Mesodermal cell (in vitro differentiated cells): ENCODE data around the gene RAPGEF1.
"Not testable (repeated sequence)": the region's sequence is repeated elsewhere in the genome, so short reads cannot be mapped to it uniquely, and the experiment has no call there.

Experiments used
- H3K27ac ChIP-seq: 2 replicates; pipeline ENCODE4 v1.7.0; 2013; ENCODE audit warnings: mild to moderate bottlenecking, low read depth, low read length, moderate library complexity; ENCODE audit not compliant: severe bottlenecking
- H3K36me3 ChIP-seq: 2 replicates; pipeline ENCODE4 v1.7.1; 2013; ENCODE audit warnings: mild to moderate bottlenecking, low read length, moderate library complexity; ENCODE audit not compliant: control insufficient read depth, insufficient read depth
- H3K4me1 ChIP-seq: one replicate; pipeline ENCODE4 v1.7.1; 2013; ENCODE audit warnings: mild to moderate bottlenecking, low read length; ENCODE audit not compliant: insufficient read depth, control insufficient read depth, poor library complexity, severe bottlenecking
- H3K4me3 ChIP-seq: 2 replicates; pipeline ENCODE4 v1.7.0; 2013; ENCODE audit warnings: low read length, control low read depth, mild to moderate bottlenecking; ENCODE audit not compliant: insufficient read depth, poor library complexity, severe bottlenecking; ENCODE audit errors: extremely low read depth
- H3K9me3 ChIP-seq: 2 replicates; pipeline ENCODE4 v1.7.1; 2013; ENCODE audit warnings: mild to moderate bottlenecking, low read length, moderate library complexity; ENCODE audit not compliant: control insufficient read depth
- WGBS, 2 experiments: methylation state at CpG; one replicate each; pipeline ENCODE4 v1.1.5; 2013; ENCODE audit warnings: missing lambda C conversion rate in 2 of 2; ENCODE audit not compliant: insufficient coverage in 2 of 2; 5-methylcytosine and 5-hydroxymethylcytosine counted together

Gene RAPGEF1

GRCh38 chr9:131554087-131554842 is 185.6 kb downstream of the RAPGEF1 start:
- Histone ChIP-seq H3K9me3 (peaks cover 4% of the 10 kb centered on the region), H3K27ac (no peak overlapping the region), H3K4me1 (peaks cover 3% of the 10 kb centered on the region), H3K4me3 (no peak overlapping the region), H3K36me3 (no peaks in the 10 kb centered on the region)
- 59 to 65% methylated on average over 24 to 33 of the region's 60 CpGs for WGBS, 2 experiments

GRCh38 chr9:131552030-131552429 is 187.8 kb downstream of the RAPGEF1 start:
- H3K27ac ChIP-seq: no peak overlapping the region
- WGBS, 2 experiments: 87 to 100% methylated on average over 3 to 6 of the region's 6 CpGs
- H3K9me3 ChIP-seq: peaks cover 4% of the 10 kb centered on the region
- H3K36me3 ChIP-seq: no peaks in the 10 kb centered on the region
- H3K4me3 ChIP-seq: no peak overlapping the region
- peaks cover 3% of the 10 kb centered on the region for H3K4me1 ChIP-seq

DNA sequence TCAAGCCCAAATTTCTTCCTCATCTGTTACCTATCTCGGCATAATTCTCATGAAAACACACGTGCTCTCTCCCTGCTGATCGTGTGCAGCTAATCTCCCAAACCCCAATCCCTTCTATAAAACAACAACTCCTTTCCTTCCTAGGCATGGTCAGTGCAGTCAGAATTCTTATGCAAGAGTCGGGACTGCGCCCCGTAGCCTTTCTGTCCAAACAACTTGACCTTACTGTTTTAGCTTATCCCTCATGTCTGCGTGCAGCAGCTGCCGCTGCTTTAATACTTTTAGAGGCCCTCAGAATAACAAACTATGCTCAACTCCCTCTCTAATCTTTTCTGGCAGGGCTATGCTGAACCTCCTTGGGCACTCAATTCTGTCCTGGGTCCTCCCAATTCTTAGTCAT is 189.4 kb downstream of the RAPGEF1 start:
- WGBS, 2 experiments: 90 to 93% methylated on average over 8 of the region's 8 CpGs
- H3K9me3 ChIP-seq: not testable (repeated sequence)

DNA sequence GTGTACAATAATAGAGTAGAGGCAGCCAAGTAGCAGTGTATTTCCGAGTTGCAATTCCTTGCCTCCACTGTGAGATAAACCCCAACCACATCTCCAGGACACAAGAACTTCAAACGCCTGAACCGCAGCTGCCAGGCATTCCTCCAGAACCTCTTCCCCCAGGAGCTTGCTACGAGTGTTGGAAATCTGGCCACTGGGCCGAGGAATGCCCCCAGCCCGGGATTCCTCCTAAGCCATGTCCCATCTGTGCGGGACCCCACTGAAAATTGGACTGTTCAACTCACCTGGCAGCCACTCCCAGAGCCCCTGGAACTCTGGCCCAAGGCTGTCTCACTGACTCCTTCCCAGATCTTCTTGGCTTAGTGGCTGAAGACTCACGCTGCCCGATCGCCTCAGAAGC is 190.7 kb downstream of the RAPGEF1 start:
- H3K9me3 ChIP-seq, H3K4me1 ChIP-seq, H3K27ac ChIP-seq, H3K36me3 ChIP-seq, H3K4me3 ChIP-seq: not testable (repeated sequence)
- WGBS, 2 experiments: 90 to 91% methylated on average over 7 to 10 of the region's 10 CpGs

More for the DNA sequence above, 189.4 kb downstream of the RAPGEF1 start:
- H3K27ac ChIP-seq, H3K36me3 ChIP-seq, H3K4me1 ChIP-seq, H3K4me3 ChIP-seq: not testable (repeated sequence)

DNA sequence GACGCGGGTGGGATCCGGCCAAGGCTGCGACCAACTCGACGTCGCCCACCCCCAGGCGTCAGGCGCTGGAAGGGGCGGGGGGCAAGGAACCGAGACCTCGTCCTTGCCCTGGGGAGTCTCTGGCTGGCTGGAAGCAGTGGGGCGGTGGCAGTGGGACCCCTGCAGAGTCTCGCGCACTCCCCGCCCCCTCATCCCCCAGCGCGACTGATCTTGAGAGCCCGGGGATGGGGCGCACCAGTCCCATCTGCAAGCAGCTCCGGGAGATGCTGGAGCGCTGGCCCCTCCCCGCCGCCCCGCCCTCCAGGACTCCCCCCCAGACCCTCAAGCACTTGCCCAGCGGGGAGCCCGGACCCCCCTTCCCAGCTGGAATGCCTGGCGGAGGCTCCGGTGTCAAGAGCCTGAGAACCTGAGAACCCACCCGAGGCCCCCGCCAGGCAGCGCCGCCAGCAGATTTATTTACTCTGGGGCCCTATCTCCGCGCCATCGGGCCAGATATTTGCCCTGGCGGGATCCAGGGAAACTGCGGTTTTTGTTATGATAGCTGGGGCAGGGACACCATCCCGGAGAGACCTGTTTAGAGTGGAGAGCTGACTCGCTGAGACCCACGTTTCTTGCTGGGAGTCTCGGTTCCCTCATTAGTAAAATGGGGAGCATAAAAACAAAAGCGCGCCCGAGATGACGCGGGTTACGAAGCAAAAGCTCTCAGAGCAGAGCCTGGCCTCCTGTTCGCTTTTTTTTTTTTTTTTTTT is 193.4 kb downstream of the RAPGEF1 start:
- Histone ChIP-seq H3K4me1 (no peaks in the 10 kb centered on the region), H3K9me3 (peaks cover 18% of the 10 kb centered on the region), H3K27ac (no peak overlapping the region), H3K4me3 (no peak overlapping the region), H3K36me3 (no peaks in the 10 kb centered on the region)
- WGBS, 2 experiments: 48 to 59% methylated on average over 35 to 38 of the region's 49 CpGs

DNA sequence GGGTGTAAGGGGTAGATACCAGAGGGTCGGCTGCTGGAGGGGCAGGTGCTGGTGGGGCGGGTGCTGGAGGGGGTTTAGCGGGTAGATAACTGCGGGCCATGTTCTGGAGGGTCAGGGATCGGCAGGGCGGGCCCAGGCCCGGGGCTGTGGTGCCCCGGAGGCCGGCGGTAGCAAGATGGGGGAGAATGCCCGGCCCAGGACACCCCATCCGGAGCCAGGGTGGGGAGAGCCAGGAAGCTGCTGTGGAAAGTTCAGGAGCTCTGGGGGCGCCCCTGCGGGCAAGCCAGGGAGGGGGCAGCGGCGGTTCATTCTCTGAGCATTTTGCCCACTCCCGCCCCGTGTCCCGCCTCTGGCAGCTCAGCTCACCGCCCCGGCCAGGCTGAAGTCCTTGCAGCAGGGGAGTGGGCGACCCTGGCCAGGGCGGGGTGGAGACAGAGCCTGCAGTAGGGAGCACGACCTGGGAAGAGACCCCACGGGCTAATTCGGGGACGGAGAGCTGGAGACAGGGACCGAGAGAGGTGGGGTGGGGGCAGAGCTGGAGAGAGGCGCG is 194.0 kb downstream of the RAPGEF1 start:
- 61 to 62% methylated on average over 10 to 26 of the region's 30 CpGs for WGBS, 2 experiments
- Histone ChIP-seq H3K36me3 (no peaks in the 10 kb centered on the region), H3K4me3 (no peak overlapping the region), H3K9me3 (peaks cover 18% of the 10 kb centered on the region), H3K4me1 (no peaks in the 10 kb centered on the region), H3K27ac (no peak overlapping the region)

DNA sequence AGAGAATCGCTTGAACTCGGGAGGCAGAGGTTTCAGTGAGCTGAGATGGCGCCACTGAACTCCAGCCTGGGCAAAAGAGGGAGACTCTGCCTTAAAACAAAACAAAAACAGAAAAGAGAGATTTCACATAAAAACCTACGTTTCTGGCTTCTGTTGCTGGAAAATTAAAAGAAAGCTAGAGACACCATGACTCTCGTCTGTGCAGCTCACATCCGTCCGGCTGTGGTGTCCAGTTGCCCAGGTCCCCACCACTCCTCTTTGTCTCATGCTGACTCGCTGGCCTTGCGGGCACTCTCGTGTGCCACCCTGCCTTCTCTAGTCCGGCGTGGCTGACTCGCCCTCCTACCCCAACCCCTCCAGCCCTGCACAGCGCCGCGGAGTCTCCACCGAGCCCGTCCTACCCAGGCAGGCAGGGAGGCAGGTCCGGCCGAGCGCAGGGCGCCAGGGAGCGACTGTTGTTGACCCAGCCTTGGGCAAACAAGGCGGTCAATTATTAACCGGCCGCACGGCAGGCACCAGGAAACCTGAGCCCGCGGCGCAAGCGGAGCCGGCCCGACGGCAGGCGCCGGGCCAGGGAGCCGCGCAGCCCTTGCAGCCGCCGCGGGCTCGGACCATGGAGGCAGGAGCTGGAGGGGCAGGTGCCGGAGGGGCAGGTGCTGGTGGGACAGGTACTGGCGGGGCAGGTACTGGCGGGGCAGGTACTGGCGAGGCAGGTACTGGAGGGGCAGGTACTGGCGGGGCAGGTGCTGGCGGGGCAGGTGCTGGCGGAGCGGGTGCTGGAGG is 194.7 kb downstream of the RAPGEF1 start, which contains the start of gene PRRT1B:
TSS of gene PRRT1B (plus strand) at position 521 of the 783 bp plus-strand sequence. CDS start at position 614, 93 bp downstream.
- no peaks in the 10 kb centered on the region for H3K4me1 ChIP-seq
- WGBS, 2 experiments: 75 to 79% methylated on average over 37 to 42 of the region's 50 CpGs
- no peak within 1 kb of the TSS for H3K4me3 ChIP-seq
- no peaks in the 10 kb centered on the region for H3K36me3 ChIP-seq
- peaks cover 18% of the 10 kb centered on the region for H3K9me3 ChIP-seq
- no peak within 1 kb of the TSS for H3K27ac ChIP-seq

DNA sequence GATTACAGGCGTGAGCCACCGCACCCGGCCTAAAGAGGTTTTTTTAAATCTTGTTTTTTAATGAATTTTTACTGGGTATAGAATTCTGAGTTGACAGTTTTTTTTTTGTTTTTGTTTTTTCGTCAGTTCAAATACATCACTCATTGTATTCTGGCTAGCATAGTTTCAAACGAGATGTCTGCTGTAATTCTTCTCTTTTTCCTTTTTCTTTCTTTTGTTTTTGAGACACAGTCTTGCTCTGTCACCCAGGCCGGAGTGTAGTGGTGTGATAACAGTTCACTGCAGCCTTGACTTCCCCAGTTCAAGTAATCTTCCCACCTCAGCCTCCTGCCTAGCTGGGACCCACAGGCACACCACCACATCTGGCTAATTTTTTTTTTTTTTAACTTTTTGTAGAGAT is 196.7 kb downstream of the RAPGEF1 start:
- Histone ChIP-seq H3K36me3 (no peaks in the 10 kb centered on the region), H3K4me1 (no peaks in the 10 kb centered on the region), H3K27ac (no peak overlapping the region), H3K4me3 (no peak overlapping the region), H3K9me3 (peaks cover 18% of the 10 kb centered on the region)
- WGBS, 2 experiments: 80 to 81% methylated on average over 2 to 3 of the region's 6 CpGs

DNA sequence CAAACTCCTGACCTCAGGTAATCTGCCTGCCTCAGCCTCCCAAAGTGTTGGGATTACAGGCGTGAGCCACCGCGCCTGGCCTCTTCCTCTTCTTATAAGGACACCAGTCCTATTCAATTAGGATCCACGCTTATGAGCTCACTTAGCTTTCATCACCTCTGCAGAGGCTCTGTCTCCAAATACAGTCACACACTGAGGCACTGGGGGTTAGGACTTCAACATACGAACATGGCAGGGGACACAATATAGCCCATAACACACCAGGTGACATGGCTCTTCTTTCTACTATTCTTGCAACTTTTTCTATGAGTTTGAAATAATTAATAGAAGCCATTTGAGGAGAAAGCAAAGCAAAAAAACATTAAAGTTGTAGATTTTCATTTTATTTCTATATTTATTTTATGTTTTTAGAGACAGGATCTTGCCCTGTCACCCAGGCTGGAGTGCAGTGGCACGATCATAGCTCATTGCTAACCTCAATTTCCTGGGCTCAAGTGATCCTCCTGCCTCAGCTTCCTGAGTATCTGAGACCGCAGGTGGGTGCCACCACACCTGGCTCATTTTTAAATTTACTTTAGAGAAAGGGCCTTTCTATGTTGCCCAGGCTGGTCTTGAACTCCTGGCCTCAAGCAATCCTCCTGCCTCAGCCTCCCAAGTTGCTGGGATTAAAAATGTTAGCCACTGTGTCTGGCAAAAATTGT is 200.5 kb downstream of the RAPGEF1 start:
- peaks cover 16% of the 10 kb centered on the region for H3K9me3 ChIP-seq
- H3K27ac ChIP-seq: no peak overlapping the region
- H3K4me3 ChIP-seq: no peak overlapping the region
- no peaks in the 10 kb centered on the region for H3K4me1 ChIP-seq
- H3K36me3 ChIP-seq: no peaks in the 10 kb centered on the region
- 90 to 94% methylated on average over 5 to 6 of the region's 7 CpGs for WGBS, 2 experiments

DNA sequence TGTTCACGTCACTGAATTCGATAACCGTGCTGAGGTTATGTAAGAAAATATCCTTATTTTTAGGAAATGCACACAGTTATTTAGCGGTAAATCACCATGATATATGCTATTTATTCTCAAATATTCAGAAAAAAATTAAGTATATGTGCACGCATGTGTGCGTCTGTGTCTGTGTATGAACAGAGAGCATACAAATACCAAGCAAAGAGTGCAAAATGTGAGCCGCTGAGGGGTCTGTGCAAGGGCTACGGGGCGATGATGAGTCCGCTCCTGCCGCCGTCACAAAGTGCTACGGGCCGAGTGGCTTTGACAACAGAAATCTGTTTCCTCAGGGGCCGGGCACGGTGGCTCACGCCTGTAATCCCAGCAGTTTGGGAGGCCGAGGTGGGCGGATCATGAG is 201.9 kb downstream of the RAPGEF1 start:
- Histone ChIP-seq H3K4me1 (no peaks in the 10 kb centered on the region), H3K36me3 (no peaks in the 10 kb centered on the region), H3K4me3 (no peak overlapping the region), H3K9me3 (peaks cover 2% of the 10 kb centered on the region), H3K27ac (no peak overlapping the region)
- 93 to 96% methylated on average over 13 to 15 of the region's 19 CpGs for WGBS, 2 experiments
